IPS DF 4.7 (cell line): ENCODE measurements around the gene FAM114A2.
A peak's percentile ranks its signal among the peaks of the same experiment; 100 is the strongest.
"Not testable (repeated sequence)": the region's sequence is repeated elsewhere in the genome, so short reads cannot be mapped to it uniquely, and the experiment has no call there.

ENCODE experiments used
- DNase-seq: peaks from one replicate; pipeline ENCODE4 v3.0.0-alpha.2; 2013; ENCODE audit warnings: low spot score; ENCODE audit errors: extremely low read depth

FAM114A2 gene

GRCh38 chr5:154049636-154050035 is 10.9 kb upstream of the FAM114A2 start:
- DNase-seq: no peak

- no peak for DNase-seq
These were observed 8.6 kb upstream of the FAM114A2 start for GRCh38 chr5:154047324-154047723.

DNA sequence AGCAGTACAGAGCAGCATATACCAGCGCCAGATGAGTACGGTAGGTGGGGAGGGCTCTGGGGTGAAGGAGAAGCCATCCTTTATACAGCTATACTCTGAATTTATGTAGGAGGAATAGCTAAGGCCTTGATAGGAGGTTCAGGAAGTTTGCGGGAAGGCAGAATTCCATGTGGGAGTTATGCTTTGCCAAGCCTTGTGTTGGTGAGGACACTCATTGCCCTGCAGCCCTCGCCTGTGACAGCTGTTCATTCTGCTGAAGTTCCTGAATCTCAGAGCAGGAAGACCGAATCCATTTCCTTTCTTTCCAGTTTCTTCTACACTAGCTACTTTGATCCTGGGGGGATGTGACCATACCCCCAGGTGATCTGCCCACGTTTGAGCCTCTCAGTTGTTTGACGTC is 7.8 kb upstream of the FAM114A2 start:
- DNase-seq: no peak

DNA sequence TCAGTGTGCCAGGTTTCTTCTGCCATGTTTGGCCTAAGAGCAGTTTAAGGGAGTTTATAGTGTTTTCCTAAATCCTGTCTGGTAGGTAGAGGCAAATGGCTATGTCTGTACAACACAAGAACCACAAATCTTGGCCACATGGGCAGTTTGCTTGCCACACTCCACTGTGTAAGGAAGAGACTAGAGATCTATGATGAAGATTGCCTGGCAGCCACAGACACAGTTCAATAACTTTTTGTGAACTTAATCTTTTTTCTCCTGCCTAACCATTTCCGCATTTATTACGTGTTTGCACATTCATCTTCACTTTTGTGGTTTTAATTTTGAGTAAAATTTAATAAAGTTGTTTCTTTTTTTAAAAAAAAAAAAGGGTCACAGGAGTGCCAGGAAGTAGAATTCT is 5.9 kb upstream of the FAM114A2 start:
- DNase-seq: no peak

DNA sequence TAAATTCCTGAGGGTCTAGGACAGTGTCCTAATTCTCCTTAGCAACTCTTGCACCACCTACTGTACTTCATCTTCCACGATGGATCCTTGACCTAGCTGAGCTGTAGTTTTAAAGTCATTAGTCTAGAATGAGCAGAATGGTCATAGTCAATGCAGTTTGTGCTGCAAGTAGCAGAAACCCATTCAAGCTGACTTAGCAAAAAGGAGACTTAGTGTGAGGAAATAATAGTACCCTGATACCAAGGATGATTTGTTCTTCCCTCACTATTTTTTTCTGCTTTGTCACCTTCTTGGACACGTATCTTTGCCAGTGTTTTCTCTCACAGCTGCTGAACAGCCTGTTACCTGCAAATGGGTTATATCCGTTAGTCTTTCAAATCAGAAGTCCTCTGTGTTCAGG is 5.4 kb upstream of the FAM114A2 start:
- DNase-seq: no peak

DNA sequence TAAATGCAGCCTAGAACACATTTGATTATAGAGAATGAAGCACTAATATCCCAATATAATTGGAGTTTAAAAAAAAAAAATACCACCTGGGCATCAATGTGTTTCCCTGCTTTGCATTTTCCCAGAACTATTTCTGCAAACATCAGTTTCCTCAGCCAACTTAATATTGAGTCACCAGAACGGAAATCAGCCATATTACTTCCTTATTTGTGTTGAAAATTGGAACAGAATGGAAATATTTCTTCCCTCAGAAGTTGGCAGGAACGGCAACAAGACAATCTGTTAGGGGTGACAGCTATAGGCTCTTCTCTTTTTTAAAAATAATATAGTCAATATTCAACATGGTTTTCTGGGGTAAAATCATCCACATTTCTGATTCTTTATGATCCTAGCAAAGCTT is 4.1 kb upstream of the FAM114A2 start:
- no peak for DNase-seq

DNA sequence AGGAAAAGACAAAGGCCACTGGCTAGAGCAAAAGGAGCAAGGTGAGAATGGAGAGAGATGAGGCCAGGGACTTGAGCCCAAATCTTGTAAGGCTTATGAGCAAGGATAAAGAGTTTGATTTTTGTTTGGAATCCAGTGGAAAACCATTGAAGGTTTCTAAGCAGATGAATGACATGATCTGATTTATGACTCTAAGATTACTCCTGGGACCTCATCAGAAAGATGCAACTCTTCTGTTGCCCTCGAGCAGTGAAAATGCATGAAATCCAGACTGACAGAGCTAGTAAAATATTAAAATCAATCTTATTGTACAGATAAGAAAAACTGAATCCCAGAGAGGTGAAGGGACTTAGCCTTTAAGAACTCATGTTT is 734 bp upstream of the FAM114A2 start:
- DNase-seq: no peak

DNA sequence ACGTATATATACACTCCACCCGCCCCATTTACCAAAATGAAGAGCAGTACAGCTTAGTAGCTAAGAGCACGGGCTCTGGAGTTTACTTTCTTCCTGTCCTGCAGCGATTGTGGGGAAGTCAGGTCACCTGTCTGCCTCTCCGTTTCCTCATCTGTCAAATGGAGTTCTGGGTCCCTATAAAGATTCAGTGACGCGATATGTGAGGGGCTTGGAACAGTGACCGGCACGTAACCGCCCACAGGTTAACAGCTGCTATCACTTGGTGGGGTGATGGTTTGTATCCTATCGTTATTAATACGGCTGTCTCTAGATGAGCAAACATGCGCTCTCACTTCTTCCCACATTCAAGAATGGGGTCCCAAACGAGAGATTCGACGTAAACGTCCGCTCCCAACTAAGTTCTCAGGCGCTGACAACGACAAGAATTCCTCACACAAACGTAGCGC is 426 bp downstream of the FAM114A2 start:
- peak; percentile 9 for DNase-seq

GRCh38 chr5:154034944-154035343 is 3.8 kb downstream of the FAM114A2 start:
- DNase-seq: no peak

DNA sequence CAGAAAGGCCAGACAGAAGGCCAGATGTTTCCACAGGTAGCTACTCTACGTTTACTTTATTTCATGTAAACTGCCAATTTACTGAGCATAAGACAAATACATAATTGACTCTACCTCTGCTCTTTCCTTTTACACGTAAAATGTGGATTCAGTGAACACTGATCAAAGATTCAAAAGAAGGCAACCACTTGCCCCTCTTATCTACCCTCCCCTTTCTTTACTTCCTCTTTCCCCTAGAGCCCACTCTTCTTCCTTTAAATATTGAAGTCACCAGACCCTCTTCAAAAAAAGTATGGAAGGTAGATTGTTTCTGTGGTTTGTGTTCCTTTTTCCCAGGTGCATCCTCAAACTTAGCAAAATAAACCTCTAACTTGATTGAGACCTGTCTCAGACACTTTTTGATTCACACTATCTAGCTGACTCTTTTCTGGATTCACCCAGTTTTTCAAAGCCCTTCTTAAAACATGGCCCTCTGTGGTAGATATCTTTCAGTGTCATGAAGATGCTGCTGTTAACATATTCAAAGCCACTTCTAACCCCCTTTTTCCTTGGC is 6.7 kb downstream of the FAM114A2 start:
- no peak for DNase-seq

GRCh38 chr5:154025951-154026350 is 12.8 kb downstream of the FAM114A2 start:
- DNase-seq: no peak

DNA sequence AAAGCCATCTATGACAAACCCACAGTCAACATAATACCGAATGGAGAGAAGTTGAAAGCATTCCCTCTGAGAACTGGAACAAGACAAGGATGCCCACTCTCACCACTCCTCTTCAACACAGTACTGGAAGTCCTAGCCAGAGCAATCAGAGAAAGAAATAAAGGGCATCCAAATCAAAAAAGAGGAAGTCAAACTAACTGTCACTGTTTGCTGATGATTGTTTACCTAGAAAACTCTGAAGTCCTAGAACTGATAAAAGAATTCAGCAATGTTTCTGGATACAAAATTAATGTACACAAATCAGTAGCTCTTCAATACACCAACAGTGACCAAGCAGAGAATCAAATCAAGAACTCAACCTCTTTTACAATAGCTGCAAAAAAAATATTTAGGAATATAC is 19.8 kb downstream of the FAM114A2 start:
- DNase-seq: not testable (repeated sequence)

DNA sequence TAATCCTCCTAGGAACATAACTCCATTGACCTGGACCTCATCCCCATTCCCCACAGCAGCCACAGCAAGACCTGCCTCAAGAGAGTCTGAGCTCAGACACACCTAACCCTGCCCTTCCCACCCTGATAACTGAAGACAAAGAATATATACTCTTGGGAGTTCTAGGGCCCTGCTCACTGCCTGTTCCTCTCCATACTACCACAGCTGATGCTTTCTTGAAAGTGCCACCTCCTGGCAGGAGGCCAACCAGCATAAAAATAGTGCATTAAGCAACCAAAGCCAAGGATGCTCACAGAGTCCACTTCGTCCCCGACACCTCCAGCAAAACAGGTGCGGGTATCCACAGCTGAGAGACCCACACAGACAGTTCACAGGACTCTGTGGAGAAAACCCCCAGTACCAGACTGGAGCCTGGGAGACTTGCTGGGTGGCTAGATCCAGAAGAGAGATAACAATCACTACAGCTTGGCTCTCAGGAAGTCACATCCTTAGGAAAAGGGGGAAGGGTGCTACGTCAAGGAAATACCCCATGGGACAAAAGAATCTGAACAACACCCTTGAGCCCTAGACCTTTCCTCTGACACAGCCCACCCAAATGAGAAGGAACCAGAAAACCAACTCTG is 23.5 kb downstream of the FAM114A2 start:
- DNase-seq: no peak

- DNase-seq: no peak
These were observed 28.1 kb downstream of the FAM114A2 start for GRCh38 chr5:154010660-154011059.

DNA sequence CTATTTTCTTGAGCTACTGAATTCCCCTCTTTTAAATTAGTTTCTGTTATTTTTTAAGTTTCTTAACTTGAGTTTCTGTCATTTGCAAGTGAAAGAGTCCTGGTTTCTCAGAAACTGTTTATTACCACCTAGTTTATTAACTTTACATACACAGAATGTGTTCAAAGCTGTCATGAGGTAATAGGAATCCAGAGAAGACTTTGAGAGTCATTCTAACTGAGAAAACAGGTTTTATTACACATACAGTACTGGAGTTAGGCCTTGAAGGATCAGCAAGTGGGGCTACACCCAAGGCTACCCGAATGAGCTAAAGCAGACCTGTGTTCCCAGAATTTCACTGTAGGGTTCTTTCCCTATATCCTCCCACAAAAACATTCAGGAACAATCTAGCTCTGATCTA is 33.1 kb downstream of the FAM114A2 start:
- no peak for DNase-seq

- DNase-seq: no peak
These were observed 36.1 kb downstream of the FAM114A2 start for GRCh38 chr5:154002511-154003020.

GRCh38 chr5:154002093-154002492 is 36.6 kb downstream of the FAM114A2 start:
- DNase-seq: no peak

GRCh38 chr5:154000703-154001102 is 38.0 kb downstream of the FAM114A2 start:
- no peak for DNase-seq

DNA sequence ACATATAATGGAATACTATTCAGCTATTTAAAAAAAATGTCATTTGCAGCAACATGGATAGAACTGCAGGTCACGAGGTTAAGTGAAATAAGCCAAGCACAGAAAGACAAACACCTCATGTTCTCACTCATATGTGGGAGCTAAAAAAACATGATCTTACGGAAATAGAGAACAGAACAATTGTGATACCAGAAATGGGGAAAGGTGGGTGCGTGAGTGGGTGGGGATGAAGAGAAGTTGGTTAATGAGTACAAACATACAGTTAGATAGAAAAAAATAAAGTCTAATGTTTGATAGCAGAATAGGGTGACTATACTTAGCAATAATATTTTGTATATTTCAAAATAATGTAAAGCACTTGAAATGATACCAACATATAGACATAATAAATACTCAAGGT is 38.7 kb downstream of the FAM114A2 start:
- DNase-seq: no peak

DNA sequence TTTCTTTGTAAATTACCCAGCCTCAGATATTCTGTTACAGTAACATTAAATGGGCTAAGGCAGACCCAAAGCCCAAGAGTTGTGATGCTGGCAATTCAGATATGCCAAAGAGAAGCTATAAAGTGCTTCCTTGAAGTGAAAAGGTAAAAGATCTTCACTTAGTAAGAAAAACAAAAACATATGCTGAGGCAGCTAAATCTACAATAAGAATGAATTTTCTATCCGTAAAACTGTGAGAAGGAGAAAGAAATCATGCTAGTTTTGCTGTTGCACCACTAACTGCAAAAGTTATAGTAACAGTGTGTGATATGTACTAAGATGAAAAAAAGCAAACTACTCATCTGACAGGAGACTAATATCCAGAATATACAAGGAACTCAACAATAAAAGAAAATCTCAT is 39.9 kb downstream of the FAM114A2 start:
- no peak for DNase-seq

DNA sequence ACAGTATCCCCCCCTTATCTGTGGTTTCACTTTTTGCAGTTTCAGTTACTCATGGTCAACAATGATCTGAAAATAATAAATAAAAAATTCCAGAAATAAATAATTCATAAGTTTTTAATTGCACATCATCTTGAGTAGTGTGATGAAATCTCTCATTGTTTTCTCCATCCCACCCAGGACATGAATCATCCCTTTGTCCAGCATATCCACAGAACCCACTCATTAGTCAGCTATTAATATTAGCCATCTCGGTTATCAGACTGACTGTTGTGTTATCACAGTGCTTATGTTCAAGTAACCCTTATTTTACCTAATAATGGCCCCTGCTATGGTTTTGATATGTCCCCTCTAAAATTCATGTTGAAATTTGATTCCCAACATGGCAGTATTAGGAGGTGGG is 40.7 kb downstream of the FAM114A2 start:
- DNase-seq: no peak

DNA sequence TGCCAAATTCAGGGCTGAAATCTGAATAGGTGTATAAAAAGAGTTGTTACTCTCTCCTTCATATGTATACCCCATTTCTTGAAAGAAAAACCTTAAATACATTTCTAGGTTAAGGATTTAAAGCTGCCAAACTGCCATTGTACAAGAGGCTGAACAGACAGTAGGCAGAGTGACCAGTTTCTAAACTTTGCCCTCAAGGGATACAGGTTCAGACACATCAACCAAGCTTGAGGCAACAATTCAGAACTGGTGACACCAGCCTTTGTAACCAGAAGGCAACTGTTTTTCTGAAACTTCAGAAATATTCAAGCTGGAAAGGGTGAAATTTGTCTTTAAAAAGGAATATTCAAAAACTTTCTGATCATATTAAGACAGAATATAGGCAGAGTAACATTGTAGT is 47.5 kb downstream of the FAM114A2 start:
- no peak for DNase-seq

- DNase-seq: no peak
These were observed 50.2 kb downstream of the FAM114A2 start for GRCh38 chr5:153988510-153988909.
